NCI-H2029 treated with DMSO at 0.1 percent for 48 hours (cell line): ENCODE data around the gene FURIN.
"Not testable (repeated sequence)": the region's sequence is repeated elsewhere in the genome, so short reads cannot be mapped to it uniquely, and the experiment has no call there.

Experiments used
- DNase-seq: peaks from one replicate; lab custom pipeline; 2025; lab: John Stamatoyannopoulos, UW

Gene FURIN

DNA sequence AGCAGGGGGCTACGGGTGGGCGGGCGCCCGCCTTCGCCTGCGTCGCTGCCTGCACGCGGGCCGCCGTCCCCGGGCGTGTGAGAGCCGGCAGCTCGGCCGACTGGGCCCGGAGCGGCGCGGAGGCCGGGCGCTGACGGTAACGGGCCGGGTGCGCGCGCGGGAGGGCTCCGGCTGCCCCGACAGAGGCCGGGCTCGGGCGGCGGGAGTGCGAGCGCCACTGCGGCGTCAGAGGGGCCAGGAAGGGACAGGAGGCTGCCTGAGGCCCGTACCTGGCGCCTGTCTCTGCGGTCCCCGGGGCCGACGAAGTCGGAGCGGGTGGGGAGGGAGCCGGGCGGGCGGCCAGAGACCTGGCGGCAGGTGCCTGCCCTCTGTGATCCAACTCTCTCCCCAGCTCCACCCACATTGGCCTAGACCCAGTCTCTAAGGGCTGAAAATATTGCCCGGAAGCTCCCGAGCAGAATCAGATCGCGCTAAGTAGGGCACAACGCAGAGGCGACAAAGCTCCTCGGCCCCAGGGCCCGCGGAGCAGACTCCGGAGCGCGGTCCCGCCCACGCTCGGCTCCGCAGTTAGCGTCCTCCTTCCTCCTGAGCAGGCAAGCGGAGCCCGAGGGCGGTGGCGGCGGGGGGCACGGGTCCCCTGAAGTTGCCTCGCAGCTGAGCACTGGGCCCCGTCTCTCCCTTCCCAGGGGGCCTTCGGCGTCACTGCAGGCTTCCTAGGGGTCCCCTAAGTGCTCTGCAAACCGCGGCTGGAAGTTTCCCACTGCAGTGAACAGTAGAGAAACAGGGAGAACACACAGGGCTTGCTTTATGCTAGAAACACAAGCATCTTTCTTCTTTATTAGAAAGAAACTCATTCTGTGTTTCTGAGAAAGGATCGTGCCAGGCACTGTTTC is 34.7 kb downstream of the FURIN start, which contains the start of gene MAN2A2:
MAN2A2 (plus strand) TSS at position 463 of the 893 bp plus-strand sequence. CDS start 906 bp downstream, outside the sequence.
- no peak for DNase-seq

DNA sequence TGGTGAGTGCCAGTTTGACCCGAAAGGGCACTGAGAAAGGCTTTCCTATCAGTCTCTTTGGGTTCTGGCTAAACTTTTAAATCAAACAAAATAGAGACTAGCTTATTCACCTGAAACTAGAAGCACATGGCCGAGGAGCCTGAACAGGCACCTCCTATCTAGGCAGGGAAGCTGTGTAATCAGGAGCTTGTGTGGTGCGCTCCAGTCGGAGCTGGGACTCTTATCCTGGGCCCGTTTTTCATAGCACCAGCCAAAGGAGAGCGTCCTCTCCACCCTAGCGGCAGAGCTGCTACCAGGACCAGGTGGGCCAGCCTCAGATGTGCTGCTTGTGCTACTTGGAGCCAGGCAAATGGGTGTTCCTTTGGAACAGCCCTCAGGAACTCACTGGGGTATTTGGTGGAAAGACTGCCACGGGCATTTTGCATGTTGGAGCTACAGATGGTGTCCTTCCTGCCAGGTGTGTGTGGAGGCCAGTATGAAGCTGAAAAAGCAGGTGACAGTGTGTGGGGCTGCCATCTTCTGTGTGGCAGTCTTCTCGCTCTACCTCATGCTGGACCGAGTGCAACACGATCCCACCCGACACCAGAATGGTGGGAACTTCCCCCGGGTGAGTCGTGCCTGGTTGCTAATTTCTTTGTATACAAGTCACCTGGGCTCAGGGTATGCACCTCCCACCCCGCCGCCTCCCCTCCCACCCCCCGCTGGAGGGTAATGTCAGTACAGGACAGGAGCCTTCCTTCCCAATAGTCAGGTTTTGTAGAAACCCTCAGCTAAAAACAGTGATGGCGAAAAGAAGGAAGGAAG is 35.5 kb downstream of the FURIN start:
- no peak for DNase-seq

DNA sequence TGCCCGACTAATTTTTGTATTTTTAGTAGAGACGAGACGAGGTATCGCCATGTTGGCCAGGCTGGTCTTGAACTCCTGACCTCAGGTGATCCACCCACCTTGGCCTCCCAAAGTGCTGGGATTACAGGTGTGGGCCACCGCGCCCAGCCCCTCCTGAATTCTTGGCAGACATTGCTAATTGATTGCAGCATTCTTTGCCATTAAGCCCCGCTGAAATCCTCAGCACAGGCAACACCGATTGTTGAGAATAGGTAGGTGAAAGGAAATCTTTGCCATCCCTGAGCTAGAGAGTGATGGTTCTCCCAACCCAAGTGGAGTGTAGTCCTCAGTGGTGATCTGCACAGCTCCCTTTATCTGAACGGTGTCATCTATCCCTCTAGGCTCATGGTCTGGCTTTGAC is 36.4 kb downstream of the FURIN start:
- DNase-seq, result no peak

DNA sequence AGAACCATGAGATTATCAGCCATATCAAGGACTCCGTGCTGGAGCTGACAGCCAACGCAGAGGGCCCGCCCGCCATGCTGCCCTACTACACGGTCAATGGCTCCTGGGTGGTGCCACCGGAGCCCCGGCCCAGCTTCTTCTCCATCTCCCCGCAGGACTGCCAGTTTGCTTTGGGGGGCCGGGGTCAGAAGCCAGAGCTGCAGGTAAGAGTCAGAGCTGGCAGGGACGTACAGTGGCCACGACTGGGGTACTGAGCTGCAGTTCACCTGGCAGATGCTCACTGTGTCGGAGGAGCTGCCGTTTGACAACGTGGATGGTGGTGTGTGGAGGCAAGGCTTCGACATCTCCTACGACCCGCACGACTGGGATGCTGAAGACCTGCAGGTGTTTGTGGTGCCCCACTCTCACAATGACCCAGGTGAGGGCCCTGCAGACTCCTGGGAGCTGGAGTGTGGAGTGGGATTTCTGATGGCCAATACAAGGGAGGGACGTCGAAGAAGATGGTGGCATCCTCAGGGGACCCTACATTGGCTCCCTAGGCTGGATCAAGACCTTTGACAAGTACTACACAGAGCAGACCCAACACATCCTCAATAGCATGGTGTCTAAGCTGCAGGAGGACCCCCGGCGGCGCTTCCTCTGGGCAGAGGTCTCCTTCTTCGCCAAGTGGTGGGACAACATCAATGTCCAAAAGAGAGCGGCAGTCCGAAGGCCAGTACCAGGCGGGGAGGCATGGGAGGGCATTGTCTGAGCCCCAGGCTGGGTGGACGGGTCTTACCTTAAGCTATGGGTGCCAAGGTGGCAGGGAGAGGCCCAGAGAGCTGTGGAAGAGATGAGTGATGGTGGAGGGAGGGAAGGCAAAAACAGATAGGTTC is 37.2 kb downstream of the FURIN start:
- no peak for DNase-seq

DNA sequence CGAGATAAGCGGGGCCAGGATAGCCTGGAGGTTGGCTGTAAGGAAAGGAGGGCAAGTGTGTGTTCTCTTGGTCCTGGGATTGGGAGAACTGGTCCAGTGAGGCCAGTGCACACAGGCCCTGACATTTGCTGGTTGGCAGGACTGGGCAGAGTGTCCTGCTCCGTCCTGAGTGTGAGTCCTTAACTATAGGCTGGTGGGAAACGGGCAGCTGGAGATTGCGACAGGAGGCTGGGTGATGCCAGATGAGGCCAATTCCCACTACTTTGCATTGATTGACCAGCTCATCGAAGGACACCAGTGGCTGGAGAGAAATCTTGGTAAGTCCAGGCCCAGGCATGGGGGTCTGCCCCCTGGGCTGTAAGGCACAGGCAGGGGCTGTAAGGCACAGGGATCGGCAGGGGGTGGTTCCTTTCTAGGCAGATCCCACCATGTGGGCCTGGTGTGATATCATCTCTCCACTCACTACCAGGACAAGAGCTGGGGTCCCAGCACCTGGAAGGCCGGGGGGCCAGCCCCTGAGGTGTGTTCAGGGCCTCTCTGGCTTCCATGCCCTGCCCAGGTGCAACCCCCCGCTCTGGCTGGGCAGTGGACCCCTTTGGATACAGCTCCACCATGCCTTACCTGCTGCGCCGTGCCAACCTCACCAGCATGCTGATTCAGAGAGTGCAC is 37.9 kb downstream of the FURIN start:
- DNase-seq, result no peak

DNA sequence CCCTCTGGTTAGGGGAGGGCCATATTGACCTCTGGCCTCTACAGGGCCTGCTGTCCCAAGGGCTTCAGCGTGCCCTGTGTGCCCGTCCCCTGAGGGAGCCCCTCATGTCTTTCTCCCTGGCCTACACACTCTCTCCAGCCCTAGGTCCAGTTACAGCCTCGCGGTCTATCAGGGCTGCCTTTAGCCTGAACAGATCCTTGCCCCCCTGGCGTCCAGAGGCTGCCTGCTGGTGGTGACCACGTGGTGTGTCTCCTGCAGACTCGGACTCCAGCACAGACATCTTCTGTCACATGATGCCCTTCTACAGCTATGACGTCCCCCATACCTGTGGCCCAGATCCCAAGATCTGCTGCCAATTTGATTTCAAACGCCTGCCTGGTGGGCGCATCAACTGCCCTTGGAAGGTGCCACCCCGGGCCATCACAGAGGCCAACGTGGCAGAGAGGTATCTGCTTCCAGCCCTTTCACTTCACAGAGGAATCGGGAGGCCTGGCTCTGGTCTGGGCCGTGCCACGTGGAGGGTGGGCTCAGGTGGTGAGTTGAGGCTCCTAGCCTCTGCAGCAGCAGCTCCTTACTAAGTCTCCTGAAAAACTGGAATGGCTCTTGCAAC is 38.8 kb downstream of the FURIN start:
- DNase-seq, result no peak

DNA sequence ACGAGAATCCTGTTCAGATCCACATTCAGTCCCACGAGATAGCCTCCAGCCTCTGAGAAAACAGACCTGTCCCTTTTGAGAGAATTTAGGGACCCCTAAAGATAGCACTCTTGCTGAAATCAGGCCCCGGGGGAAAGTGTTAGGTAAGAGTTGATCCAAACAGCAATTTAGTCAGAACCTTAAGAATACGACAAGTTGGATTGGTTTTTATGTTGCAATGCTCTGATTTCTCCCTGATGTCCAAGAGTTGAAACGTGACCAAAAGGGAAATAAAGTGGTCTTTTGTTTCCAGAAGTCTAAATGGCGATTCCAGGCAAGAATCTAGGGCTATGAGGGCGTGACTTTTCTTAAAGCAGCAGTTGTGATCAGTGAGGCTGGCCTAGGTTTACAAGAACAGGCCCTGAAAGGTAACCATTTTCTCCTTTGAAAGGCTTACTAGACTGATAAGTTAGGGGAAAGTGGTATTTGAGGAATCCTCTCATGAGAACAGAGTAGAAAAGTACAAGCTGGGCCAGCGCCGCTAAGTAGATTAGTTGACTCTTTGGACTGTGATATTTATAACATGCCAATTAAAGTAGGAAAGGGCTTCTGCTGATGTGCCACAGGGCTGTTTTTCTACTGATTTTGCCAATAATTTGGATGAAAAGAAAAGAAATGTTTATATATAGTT is 39.6 kb downstream of the FURIN start:
- DNase-seq, result no peak

DNA sequence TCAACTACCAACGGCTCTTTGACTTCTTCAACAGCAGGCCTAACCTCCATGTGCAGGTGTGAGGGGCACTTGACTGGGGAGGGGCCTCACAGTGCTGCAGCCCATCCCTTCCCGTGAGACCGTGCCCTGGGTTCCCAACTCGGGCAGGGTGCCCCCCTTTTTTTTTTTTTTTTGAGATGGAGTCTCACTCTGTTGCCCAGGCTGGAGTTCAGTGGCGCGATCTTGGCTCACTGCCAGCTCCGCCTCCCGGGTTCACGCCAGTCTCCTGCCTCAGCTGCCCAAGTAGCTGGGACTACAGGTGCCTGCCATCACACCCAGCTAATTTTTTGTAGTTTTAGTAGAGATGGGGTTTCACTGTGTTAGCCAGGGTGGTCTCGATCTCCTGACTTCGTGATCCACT is 41.1 kb downstream of the FURIN start:
- not testable (repeated sequence) for DNase-seq

DNA sequence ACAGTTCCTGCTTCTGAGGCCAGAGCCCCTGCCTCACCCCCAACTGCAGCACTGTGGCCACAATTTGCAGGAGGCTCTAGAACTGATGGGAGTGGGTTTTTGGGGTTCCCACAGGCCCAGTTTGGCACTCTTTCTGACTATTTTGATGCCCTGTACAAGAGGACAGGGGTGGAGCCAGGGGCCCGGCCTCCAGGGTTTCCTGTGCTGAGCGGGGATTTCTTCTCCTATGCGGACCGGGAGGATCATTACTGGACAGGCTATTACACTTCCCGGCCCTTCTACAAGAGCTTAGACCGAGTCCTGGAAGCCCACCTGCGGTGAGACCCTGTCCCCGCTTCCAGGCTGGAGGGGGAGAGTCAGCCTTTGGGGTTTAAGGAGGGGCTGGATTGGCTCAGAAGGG is 41.6 kb downstream of the FURIN start:
- DNase-seq, result no peak

DNA sequence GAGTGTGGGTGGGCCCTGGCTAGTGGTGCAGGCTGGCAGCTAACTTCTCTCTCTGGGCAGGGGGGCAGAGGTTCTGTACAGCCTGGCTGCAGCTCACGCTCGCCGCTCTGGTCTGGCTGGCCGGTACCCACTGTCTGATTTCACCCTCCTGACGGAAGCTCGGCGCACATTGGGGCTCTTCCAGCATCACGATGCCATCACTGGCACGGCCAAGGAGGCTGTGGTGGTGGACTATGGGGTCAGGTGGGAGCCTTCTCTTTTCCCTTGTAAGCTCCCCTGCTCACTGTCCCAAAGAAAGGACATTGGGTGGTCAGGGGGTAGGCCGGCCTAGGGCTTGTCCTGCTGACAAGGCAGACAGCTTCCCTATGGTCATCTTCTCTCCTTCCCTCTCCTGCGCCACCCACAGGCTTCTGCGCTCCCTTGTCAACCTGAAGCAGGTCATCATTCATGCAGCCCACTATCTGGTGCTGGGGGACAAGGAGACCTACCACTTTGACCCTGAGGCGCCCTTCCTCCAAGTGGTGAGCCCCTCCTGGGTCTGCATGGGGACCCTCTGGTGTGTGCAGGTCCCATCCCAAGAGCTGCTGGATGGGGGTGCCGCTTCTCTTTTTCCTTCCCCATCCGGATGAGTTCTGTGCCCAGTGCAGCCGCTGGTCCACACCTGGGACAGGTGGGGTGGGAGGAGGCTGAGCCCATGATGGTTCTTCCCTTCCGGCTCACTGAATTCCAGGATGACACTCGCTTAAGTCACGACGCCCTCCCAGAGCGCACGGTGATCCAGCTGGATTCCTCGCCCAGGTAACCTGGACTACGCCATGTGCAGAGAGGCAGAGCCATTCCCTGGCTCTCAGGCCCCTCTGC is 42.3 kb downstream of the FURIN start:
- no peak for DNase-seq

DNA sequence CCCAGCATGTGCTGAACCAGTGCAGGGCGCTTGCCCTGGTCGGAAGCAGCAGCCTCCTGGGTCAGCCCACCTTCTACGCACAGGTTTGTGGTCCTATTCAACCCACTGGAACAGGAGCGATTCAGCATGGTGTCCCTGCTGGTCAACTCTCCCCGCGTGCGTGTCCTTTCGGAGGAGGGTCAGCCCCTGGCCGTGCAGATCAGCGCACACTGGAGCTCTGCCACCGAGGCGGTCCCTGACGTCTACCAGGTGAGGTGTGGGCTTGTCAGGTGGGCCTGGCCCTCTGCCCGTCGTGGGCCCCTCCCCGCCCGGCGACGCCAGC is 42.9 kb downstream of the FURIN start:
- no peak for DNase-seq

DNA sequence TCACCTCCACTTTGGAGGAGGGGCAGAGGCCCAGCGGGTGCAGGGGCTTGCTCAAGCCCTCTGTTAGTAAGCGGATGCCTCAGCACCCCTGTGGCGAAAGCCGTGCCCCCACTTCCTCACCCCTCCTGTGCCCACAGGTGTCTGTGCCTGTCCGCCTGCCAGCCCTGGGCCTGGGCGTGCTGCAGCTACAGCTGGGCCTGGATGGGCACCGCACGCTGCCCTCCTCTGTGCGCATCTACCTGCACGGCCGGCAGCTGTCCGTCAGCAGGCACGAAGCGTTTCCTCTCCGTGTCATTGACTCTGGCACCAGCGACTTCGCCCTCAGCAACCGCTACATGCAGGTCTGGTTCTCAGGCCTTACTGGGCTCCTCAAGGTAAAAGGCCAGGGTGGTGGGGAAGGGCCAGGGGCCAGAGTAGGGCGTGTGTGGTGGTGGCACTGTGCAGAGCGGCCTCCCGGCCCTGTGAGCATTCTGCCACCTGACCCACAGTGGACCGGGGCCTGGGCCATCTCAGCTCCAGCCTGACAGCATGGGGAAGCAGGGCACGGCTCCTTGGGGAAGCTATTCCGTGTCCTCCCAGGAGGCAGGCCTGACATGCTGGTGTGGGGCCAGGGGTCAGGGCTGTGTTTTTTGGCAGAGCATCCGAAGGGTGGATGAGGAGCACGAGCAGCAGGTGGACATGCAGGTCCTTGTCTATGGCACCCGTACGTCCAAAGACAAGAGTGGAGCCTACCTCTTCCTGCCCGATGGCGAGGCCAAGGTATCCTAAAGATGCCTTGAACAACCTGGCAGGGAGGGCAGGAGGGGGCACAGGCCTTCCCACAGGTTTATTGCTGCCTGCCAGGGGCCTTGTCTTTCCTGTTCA is 43.8 kb downstream of the FURIN start:
- DNase-seq, result no peak

DNA sequence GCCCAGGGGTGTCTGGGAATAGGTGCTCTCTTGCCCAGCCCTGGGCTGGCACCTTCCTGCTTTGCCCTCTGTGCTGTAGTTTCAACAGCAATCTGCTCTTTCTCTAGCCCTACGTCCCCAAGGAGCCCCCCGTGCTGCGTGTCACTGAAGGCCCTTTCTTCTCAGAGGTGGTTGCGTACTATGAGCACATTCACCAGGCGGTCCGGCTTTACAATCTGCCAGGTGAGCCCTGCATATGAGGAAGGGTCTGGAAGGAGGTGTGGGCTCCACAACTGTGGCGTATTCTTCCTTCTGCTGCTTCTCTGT is 44.3 kb downstream of the FURIN start:
- no peak for DNase-seq

DNA sequence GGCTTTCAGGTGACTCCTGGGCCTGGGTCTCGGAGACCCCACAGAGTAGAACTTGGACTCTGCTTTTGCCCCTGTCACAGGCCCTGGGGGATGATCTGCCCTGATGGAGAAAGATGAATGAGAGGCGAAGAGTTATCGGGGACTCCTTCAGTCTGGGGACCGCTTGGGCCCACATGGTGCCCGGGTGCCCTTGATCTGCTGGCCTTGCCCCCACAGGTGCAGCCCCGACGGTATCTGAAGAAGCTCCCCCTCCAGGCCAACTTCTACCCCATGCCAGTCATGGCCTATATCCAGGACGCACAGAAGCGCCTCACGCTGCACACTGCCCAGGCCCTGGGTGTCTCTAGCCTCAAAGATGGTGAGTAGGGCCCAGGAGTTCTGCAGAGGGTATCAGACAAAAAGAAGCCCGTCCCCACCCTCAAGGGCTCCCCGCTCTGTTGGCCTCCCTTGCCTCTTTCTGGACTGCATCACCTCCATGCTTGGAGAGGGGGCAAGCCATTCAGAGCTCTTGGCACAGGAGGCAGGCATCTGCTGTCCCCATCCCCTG is 45.1 kb downstream of the FURIN start:
- no peak for DNase-seq

DNA sequence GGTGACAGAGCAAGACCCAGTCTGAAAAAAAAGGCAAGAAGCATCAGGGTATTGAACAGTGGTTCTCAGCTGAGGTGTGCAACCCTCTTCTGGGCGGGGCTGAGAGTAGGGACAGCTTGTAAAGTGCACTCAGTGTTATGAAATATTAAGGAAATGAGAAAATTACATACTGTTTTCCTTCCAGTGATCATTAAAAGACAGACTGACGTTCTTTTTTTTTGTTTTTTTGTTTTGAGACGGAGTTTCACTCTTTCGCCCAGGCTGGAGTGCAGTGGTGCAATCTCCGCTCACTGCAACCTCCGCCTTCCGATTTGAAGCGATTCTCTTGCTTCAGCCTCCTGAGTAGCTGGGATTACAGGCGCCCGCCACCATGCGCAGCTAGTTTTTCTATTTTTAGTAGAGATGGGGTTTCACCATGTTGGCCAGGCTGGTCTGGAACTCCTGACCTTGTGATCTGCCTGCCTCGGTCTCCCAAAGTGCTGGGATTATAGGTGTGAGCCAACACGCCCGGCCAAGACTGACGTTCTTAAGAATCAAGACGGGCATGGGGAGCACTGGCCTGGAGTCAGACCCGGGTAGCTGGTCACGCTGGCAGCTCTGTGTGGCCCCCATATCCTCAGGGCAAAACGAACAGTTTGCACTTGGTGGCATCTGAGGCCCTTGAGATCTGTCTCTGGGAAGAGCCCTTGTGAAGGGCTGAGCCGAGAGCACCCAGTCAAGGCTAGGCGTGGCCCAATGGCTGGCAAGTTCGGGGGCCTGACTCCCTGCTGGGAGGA is 46.1 kb downstream of the FURIN start:
- no peak for DNase-seq

DNA sequence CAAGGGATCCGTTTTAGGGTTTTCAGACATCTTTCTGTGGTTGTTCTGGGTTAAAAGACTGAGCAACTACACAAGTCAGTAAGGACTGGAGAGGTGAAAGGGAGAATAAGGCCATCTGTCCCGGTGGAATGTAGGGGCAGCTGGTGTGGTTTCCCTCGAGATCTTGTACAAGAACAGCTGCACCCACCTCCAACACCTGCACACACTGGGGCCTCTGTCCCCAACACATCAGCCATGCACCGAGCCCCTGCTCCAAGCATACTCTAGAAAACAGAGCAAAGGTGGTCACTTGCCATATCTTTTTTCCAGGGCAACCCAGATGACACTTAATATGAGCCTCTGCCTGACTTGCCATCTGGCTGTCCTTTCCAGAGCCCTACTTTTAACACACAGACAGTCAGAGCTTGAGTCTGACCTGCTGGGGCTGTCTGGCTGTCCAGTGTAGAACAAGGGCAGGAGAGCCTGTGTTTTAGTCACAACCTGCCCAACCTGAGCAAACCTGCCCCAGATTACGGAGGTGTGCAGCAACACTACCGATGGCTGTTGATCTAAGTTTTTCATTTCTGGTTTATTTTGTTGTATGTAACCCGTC is 46.9 kb downstream of the FURIN start:
- no peak for DNase-seq

DNA sequence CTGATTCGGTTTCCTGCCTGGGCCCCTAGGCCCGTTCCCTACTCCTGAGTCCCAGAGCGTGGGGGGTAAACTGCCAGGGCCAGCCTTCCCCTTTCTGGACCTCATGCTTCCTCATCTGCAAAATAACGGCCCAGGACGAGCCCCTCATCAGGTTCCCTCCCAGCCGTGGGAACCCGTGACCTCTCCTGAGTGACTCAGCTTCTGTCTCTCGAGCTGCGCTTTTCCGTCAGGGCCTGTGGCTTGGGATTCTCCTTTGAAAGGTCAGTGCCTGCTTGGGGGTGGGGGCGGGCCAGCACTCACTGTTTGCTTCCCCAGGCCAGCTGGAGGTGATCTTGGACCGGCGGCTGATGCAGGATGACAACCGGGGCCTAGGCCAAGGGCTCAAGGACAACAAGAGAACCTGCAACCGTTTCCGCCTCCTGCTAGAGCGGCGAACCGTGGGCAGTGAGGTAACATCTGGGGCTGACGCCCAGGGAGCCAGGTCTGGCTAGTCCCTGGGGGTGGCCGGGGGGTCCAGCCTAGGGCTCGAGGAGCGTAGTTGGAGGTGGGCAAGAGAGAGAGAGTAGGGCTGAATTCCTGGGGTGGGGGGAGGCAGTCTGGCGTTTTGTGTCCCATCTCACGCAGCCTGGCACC is 47.5 kb downstream of the FURIN start:
- no peak for DNase-seq
